ENCODE measurements around the gene DENND6B. TPM values are rescaled to one million over a fixed set of nuclear protein-coding genes. Genes with fewer than 3 reads are reported as not detected.

The DENND6B gene
- total RNA-seq, 1 donor from 2014 or later: 2.7 TPM

DNA sequence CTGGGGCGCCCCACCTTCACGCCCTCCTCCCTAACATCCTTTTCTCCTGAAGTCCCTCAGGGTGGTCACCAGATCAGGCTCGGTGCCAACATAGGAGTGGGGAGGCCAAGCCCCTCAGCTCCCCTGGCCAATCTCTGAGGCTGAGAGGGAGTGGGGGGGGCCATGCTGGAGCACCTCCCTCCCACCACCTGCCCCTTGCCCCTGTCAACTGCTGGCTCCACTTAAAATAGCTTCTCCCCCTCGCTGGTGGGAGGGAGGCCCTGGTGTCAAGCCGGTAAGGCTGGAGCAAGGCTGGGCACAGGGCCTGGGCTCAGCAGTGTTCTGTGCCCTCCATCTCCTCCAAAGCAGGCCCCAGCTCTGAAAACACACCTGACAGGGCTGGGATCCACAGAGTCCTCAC, 24.2 kb downstream of the DENND6B start:
- H3K9me3 ChIP-seq: no peaks in the 10 kb centered on the region
- H3K4me1 ChIP-seq: peaks cover 83% of the 10 kb centered on the region
- peak overlapping the region in 1 of 2 donors; percentile 20 for H3K4me3 ChIP-seq
- DNase-seq (ENCODE audit: extremely low spot score in 2 of 2): no peak
- TF ChIP-seq POLR2AphosphoS5 (IDR thresholded peaks at IDR 0.05; ENCODE audit: insufficient read depth in 1 of 2, low read depth in 1 of 2) (no peak), POLR2A (IDR thresholded peaks at IDR 0.05) (no peak)
- TF ChIP-seq, protein P1, sequence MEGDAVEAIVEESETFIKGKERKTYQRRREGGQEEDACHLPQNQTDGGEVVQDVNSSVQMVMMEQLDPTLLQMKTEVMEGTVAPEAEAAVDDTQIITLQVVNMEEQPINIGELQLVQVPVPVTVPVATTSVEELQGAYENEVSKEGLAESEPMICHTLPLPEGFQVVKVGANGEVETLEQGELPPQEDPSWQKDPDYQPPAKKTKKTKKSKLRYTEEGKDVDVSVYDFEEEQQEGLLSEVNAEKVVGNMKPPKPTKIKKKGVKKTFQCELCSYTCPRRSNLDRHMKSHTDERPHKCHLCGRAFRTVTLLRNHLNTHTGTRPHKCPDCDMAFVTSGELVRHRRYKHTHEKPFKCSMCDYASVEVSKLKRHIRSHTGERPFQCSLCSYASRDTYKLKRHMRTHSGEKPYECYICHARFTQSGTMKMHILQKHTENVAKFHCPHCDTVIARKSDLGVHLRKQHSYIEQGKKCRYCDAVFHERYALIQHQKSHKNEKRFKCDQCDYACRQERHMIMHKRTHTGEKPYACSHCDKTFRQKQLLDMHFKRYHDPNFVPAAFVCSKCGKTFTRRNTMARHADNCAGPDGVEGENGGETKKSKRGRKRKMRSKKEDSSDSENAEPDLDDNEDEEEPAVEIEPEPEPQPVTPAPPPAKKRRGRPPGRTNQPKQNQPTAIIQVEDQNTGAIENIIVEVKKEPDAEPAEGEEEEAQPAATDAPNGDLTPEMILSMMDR (IDR thresholded peaks at IDR 0.05): no peak
- intact Hi-C loops (cut with DNase I): no loop called here
- H3K27me3 ChIP-seq: no peaks in the 10 kb centered on the region
- H3K36me3 ChIP-seq: no peaks in the 10 kb centered on the region
- peak overlapping the region; percentile 90 for H3K27ac ChIP-seq

DNA sequence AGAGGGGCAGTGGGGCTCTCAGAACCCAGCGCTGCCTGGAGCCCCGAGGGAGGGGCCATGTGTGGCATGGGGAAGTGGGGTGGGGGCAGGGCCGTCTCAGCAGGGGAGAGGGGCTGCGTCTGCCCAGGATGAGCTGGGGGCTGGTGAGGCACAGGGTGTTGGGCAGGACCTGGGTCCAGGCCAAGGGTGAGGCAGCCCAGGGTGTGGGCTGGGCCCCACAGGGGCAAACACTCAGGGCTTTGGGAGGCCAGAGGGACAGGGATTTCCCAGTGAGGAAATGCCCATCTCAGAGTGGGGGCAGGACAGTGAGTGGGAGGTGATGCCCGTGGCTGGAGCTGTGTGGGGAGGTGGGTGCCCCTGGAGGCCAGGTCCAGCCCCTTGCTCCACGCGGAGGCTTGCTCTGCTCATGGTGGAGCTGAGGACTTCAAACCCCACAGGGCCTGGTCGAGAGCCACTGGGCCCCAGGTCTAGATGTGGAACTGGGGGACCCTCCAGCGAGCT, 24.7 kb downstream of the DENND6B start:
- intact Hi-C loops (cut with DNase I): no loop called here
- peak overlapping the region; percentile 12 to 20 for H3K4me3 ChIP-seq
- TF ChIP-seq POLR2AphosphoS5 (IDR thresholded peaks at IDR 0.05; ENCODE audit: insufficient read depth in 1 of 2, low read depth in 1 of 2): no peak
- TF ChIP-seq, protein P1 (IDR thresholded peaks at IDR 0.05): no peak
- no peak for TF ChIP-seq POLR2A (IDR thresholded peaks at IDR 0.05)
- H3K27me3 ChIP-seq: no peaks in the 10 kb centered on the region
- peaks cover 88% of the 10 kb centered on the region for H3K4me1 ChIP-seq
- H3K36me3 ChIP-seq: no peaks in the 10 kb centered on the region
- DNase-seq (ENCODE audit: extremely low spot score in 2 of 2): no peak
- peak overlapping the region; percentile 90 for H3K27ac ChIP-seq
- H3K9me3 ChIP-seq: no peaks in the 10 kb centered on the region

DNA sequence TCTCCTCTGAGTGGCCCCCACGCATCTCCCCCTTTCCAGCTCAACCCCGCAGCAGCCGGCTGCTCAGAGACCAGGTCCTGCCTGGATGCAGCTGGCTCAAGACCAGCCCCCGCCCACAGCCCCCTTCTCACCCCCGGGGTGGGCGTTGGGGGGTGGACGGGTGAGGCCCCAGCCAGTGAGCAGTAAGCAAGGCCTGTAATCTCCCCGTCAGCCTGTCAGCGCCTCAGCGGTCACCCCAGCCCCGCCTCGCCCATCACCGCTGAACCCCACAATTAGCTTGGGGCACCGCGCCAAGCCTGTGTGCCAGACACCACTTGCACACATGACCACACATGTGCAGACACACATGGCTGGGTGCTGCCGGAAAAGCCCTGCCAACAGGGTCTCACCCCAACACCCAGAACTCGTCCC, 25.2 kb downstream of the DENND6B start:
- no peak for DNase-seq (ENCODE audit: extremely low spot score in 2 of 2)
- Histone ChIP-seq H3K9me3 (no peaks in the 10 kb centered on the region), H3K27me3 (no peaks in the 10 kb centered on the region), H3K27ac (peak overlapping the region; percentile 90), H3K4me3 (peak overlapping the region; percentile 12 to 20), H3K4me1 (peaks cover 93% of the 10 kb centered on the region), H3K36me3 (no peaks in the 10 kb centered on the region)
- TF ChIP-seq, protein P1 (IDR thresholded peaks at IDR 0.05): no peak
- TF ChIP-seq POLR2A (IDR thresholded peaks at IDR 0.05) (no peak), POLR2AphosphoS5 (IDR thresholded peaks at IDR 0.05; ENCODE audit: insufficient read depth in 1 of 2, low read depth in 1 of 2) (no peak)
- intact Hi-C loops (cut with DNase I): no loop called here

DNA sequence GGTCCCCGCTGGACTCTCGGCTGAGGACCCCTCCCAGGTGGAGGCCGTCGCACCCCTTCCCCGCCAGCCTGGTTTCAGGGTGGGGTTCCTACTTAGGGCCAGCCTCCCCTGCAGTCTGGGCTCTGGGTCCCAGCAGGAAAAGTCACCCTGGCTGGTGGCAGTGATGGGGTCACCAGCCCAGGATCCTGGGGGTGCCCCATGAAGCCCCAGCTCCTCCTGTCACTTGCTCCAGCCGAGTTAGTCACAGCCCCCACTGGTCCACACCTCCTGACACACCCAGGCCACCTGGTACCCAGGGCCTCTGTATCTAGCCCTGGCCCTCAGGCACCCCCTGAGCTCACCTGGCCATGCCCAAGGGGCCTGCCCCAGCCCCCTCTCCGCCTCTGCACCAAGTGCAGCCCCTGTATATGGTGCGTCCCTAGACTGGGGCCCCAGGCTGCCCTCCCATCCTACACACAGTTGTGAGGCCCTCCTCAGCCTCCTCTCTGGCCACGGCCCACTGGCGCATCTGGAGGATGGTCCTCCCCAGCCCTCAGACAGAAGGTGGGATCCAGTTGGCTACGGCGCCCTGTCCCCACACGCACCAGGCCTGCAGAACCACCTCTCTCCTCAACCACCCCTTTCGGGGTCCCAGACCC, 26.1 kb downstream of the DENND6B start:
- no peaks in the 10 kb centered on the region for H3K27me3 ChIP-seq
- H3K9me3 ChIP-seq: no peaks in the 10 kb centered on the region
- peaks cover 99% of the 10 kb centered on the region for H3K4me1 ChIP-seq
- DNase-seq (ENCODE audit: extremely low spot score in 2 of 2): no peak
- H3K27ac ChIP-seq: peak overlapping the region; percentile 90
- intact Hi-C loops (cut with DNase I): no loop called here
- H3K4me3 ChIP-seq: peak overlapping the region; percentile 46 to 49
- no peaks in the 10 kb centered on the region for H3K36me3 ChIP-seq
- TF ChIP-seq POLR2A (IDR thresholded peaks at IDR 0.05) (no peak), POLR2AphosphoS5 (IDR thresholded peaks at IDR 0.05; ENCODE audit: insufficient read depth in 1 of 2, low read depth in 1 of 2) (no peak)
- TF ChIP-seq, protein P1 (IDR thresholded peaks at IDR 0.05): no peak

All from vagina (tissue), 2 donors.